Activated CD4-positive, alpha-beta T cell treated with anti-CD3 and anti-CD28 coated beads, Interleukin-2, amount 50 U/mL, for 48 hours (primary cell): Measurements from ENCODE around the gene GABPB1.

Source experiments
- DNase-seq, 2 experiments: peaks; one replicate each; pipeline ENCODE4 v3.0.0-alpha.2; 2020

The GABPB1 gene

DNA sequence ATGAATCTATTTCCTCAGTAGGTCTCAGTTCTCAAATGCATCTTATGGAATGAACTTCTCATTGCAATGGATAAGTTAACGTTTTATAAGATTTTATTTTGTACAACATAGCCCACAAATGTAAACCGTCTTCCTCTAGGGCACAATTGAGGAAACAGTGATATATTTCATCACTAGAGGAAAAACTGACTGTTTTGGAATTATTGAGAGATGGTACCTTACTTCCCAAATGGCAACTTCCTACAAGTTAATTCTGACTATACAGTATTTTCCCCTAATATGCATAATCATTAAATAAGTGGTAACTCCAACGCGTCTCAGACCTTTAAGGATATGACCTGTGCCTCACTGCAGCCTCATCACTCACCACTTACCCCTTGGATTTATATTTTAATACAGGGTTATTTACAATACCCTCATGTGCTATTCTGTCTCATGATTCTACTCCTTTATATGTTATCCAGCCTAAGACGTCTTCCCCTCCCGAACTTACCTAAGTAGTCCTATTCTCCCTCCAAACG is 13.3 kb downstream of the GABPB1 start:
- DNase-seq, result no peak

DNA sequence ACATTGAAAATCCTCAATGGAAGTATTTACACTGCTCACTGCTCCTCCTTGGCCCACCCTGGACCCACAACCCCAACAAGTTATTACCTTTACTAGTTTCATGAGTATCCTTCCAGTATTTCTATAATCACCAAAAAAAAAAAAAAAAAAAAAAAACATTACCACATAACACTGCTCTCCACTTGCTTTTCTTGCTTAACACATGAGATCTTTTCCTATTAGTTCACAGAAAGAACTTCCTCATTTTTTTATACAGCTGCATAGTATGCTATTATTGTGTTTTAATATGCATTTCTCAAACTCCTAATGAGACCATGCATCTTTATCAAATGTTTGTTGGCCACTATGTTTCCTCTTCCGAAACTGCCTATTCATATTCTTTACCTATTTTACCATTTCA is 14.6 kb downstream of the GABPB1 start:
- no peak for DNase-seq

DNA sequence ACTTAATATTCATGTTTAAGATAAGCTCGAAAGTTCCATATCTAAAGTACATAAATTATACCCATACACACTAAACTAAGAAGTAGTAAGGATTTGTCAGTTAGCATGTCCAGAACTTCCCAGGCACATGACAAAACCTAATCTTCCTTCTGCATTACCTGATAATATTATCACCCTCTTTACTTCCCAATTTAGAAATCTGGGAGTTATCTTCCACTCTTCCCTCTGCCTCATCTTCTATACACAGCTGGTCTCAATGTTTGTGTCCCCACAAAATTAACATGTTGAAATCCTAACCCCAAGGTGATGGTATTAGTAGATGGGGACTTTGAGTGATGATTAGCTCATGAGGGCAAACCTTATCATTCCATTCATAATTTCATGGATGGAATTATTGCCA is 15.3 kb downstream of the GABPB1 start:
- no peak for DNase-seq

DNA sequence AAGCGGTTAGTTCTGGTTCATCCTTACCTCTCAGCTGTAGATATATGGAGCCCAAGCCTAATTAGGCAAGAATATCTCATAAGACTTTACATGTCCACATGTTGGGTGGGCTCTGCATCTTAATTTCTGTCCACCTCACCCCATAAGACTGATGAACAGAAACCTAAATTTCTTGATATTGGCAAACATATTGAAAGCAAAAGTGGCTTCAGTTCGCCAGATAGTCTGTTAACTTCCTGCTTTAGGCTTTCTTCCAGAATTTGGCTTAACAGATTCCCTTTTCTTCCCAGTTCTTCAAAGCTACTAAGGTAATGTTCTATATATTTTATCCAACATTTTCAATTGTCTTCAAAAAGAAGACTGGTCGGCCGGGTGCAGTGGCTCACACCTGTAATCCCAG is 19.7 kb downstream of the GABPB1 start:
- DNase-seq, result no peak

DNA sequence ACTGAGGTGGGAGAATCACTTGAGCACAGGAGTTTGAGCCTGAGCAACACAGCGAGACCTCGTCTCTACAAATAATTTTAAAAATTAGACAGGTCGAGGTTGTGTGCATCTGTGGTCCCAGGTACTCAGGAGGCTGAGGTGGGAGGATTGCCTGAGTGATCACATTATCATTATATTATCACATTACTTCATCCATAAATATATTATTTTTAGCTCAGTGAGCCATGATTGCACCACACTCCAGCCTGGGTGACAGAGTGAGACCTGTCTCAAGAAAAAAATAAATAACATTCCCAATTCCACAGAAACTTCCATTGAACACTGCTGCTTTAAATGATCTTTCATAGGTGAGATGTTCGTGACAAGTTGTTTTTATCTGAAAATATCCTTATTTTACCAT is 21.8 kb downstream of the GABPB1 start:
- DNase-seq, result no peak

DNA sequence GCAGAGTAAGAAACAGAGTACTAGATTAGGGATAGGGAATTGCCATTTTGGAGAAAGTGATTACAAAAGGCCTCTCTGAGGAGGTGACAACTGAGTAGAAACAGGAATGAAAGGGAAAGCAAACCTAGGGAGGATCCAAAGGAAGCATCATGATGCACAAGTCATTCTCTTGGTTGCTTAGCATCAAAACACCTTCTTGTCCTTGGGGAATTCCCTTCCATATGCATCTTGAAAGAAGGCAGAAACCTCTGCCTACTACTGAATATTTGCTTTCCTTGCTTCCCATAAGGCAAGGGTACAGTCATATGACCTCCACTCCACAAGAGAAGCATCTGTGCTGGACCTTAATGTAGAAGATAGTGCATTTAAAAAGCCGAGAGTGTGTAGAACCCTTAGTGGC is 24.1 kb downstream of the GABPB1 start:
- DNase-seq, result no peak

DNA sequence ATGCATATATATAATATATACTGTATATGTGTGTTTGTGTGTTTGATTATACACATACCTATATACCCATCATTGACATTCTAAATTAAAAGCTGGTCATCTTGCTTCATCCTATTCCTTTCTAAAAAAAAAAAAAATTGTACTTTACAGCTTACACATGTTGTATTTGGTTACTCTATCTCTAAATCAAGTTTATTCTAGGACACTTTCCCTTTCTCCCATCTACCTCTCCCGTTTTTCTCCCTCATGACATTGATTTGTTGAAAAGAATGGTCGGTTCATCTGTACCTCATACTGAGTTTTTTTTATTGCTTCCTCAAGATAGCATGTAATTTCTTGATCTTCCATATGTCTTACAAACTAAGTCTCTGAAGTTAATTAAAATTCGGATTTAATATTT is 26.9 kb downstream of the GABPB1 start:
- no peak for DNase-seq

DNA sequence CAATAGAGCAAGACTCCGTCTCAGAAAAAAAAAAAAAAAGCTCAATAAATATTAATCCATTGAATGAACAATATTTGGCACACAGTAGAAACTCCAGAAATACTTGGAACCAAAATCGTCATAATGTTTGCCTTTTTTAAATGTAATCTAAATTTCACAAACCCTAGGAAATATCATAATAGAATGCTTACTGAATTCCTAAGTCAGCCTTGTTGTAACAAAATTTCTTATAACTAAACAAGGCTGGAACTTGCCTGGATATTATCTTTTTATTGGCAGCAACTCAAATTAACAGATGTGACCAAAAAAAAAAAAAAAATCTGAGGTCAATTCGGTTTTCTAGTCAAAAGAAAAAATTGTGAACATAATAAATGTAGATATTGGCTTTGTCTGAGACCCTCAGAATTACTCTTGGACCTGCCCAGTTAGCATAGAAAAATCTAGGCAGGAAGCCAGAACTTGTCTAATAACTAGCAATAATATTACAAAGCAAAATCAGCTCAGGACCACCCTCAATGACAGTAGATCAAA is 33.3 kb downstream of the GABPB1 start:
- no peak for DNase-seq

DNA sequence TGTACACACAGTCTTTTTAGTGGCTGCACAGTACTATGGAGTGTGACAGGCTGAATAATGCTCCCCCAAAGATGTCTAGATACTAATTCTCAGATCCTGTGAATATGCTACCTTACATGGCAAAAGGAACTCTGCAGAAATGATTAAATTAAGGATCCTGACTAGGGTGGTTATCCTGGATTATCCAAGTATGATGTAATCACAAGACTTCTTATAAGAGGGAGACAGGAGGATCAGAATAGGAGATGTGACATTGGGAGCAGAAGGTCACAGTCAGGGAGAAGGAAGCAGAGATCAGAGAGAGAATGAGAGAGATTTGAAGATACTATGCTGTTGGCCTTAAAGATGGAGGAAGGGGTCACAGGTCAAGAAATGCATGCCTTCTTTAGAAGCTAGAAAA is 34.5 kb downstream of the GABPB1 start:
- DNase-seq, result no peak

DNA sequence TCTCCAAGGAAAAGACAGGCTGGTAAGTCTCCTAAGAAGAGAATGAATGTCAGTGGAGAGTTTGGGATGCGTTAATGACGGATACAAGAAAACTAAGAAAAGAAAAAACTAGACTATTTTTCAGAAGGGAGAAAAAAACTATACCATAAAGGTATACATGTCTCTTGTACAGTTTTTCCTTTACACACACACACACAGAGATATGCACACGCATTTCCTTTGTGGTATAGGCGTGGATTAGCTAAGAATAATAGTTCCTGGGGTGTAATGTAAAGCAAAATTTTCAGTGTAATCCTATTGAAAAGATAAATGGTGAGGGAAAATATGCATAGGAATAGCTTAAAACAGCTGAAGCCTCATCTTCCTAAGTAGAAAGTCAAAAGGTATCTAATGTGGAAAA is 36.3 kb downstream of the GABPB1 start:
- no peak for DNase-seq

DNA sequence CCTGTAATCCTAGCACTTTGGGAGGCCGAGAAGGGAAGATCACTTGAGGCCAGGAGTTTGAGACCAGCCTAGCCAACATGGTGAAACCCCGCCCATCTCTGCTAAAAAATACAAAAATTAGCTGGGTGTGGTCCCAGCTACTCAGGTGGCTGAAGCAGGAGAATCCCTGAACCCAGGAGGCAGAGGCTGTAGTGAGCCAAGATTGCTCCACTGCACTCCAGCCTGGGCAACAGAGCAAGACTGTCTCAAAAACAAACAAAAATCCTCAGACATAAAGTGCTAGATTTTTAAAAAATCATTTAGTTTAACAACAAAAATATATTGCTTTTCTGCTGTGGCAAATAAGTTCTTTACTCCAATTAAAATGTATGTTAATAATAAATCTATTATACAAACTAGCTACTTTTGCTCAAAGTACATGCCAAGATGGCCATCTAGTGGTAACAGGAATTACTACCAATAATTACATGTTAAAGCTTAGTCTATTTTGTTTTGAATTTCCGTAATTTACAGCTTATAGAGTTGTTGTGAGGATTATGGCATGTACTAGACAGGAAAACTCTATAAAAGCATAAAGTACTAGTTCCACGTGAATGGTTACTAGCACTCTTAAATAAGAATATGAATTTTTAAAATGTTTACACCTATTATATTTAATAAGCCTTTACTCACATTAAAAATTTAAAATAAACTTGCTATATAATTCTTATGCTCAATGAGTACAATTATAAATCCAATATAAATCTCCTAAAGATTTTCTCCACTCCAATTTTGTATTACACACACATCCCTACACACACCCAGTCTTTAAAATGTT is 39.0 kb downstream of the GABPB1 start:
- no peak for DNase-seq

DNA sequence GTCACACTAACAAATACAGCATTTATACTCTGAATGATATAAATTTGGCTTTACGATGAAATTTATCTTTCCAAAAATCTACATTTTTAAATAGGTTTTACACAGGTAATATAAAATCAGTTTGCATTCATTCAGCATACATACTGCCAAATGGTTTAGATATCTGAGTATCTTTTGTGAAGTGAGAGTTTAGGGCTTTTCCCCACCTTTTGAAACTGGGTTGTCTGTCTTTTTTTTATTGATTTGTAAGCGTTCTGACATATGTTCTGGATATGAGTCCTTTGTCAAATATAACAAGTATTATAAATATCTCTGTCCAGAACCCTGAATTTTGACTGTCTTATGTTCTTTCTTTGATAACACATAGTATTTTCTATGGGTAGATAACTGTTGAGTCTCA is 42.4 kb downstream of the GABPB1 start:
- DNase-seq, result no peak

DNA sequence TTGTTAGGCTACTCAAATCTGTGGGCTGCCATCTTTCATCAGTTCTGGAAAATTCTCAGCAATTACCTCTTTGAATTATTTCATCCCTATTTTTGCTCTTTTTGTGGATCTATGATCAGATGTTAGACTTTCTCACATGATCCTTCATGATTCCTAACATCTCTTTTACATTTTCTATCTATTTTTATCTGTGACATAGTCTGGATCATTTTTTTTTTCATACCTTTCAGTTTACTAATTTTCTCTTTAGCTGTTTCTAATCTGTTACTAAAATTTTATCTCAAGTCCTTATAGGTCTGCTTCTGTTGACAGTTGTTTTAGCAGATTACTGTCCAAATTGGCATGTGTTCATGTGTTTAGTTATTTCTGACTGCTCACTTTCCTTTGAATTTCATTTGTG is 47.2 kb downstream of the GABPB1 start:
- DNase-seq, result no peak

DNA sequence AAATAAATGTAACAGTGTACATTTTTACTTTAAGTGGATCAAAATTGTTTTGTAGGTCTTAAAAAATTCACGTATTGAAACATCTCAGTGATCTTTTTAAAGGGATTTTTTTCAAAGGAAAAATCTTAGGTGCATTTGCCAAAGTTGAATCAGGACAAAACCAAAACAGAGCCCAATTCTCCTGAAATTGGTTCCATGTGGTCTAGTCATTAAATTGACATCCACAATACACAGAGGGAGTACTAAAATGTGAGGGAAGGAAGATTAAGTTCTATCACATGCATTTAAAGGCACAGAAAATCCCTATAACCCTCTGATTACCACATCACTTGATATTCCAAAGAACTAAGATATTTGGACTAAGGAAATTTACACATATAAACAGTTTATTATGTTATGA is 50.2 kb downstream of the GABPB1 start:
- DNase-seq, result no peak

DNA sequence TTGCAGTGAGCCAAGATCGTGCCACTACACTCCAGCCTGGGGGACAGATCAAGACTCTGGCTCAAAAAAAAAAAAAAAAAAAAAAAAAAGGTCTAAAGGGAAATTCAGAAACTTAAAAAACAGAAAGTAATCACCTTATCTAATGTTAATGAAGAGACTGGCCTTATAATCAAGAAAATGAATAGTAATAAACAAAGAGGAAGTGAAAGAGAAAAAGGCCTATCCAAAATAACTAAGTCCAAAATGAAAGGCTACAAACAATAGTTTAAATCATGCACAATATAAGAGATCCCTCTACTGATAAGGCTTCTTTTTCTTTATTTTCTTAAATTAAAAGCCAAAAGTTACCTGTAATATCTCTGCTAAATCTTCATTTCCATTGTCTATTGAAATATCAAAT is 52.4 kb downstream of the GABPB1 start:
- DNase-seq, result no peak

DNA sequence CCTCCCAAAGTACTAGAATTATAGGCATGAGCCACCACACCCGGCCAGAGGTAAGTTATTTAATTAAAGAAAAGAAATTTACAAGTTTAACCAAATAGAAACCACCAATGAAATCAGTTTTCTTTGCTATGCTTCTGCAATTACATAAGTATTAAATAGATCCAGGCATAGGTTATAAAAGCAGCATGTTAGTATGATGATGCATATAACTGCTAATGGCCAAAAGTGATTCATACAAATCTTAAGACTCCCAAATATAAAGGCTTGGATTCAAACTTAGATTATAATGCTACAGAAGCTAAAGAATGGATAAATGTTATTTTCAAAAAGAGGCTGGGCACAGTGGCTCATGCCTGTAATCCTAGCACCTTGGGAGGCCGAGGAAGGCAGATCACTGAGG is 56.7 kb downstream of the GABPB1 start:
- no peak for DNase-seq

DNA sequence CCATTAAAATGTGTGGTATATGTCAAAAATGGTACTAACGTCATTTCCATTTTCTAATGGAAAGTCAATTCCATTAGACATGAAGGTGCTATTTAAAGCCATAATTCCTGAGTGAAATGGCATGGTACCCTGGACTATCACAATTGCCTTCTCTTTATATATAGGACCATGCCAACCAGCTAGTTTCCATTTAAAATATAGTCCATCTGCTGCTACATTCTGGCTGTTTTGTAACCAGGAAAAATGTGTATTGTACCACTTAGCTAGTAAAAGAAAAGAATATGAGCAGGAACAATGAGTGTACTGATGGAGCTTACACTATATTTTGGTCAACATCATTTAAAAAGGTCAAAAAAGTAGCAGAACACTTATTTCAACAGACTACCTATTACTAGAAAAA is 59.0 kb downstream of the GABPB1 start:
- DNase-seq, result no peak

DNA sequence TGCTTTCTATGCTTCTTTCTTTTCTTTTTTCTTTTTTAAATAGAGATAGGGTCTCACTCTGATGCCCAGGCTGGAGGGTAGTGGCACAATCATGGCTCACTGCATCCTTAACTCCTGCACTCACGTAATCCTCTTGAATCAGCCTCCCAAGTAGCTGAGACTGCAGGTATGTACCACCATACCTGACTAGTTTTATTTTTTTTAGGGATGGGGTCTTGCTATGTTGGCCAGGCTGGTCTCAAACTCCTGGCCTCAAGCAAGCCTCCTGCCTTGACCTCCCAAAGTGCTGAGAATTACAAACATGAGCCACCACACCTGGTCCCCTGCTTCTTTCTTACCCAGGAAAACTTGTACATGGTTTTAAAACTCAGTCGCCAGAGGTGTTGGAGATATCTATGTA is 65.2 kb downstream of the GABPB1 start:
- no peak for DNase-seq

DNA sequence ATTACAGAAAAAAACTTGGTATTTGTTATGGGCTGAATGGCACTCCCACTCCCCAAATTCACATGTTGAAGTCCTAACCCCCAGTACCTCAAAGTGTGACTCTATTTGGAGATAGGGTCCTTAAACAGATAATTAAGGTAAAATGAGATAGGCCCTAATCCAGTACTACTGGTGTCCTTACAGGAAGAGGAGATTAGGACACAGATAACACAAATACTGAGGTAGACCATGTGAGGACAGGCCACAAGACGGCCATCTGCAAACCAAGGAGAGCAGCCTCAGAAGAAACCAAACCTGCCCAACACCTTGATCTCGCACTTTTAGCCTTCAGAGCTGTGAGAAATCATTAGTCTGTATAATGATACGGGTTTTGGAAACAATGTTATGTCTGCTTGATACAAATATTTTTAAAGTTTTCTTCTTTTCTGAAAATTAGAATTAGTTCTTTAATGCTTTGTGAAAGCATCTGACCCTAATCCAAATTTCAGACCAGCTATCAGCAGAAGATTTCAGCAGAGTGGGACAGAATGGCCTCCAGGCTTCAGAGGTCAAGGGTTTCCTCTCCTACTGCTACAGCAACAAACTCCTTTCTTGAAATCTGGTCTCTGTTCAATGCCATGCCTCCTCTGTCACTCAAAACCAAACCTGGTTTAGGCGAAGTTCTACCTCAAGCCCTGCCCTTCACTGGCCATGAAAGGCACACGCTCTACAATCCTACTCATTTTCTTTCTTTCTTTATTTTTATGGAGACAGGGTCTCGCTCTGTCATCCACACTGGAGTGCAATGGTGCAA is 67.5 kb downstream of the GABPB1 start:
- no peak for DNase-seq

DNA sequence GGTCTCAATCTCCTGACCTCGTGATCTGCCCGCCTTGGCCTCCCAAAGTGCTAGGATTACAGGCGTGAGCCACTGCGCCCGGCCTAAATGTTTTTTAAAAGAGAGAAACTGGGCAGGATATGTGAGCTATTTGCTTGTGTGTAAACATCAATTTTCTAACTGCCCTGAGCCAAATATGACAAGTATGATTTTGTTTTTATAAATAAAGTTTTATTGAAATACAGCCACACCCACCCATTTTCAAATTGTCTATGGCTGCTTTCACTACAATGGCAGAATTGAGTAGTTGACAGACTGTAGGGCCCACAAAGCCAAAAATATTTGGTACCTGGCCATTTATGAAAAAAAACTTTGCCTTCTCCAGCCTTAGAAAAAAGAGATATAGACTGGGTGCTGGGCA is 73.6 kb downstream of the GABPB1 start:
- DNase-seq, result no peak

DNA sequence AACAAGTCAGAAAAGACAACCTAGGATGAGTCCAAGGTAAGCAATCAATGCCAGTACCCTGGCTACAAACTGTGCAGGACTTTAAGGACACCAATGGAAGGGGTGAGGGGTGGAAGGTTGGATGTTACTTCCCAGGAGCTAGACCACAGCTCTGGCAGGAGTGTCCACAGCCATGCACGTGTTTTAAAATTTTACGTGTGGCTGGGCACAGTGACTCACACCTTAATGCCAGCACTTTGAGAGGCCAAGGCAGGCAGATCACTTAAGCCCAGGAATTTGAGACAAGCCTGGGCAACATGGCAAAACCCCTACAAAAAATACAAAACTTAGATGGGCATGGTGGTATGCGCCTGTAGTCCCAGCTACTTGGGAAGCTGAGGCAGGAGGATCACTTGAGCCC is 74.7 kb downstream of the GABPB1 start:
- DNase-seq, result no peak

DNA sequence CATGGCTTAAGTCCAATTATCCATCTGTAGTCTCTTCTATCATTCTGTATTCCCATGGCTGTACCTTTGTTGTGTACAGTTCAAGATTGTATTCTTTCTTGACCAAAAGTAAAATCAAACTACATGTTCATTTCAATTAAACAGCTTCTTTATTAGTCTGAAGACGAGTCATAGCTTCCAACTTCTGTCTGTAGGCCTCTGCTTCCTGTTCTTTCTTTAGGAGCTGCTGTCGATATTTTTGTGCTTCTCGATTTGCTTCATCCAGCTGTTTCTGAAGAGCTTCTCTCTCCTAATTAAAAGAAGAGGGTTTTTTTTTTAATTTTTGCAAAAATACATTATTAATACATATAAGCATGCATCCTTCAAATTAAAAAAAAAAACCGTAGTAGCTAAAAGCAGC is 76.5 kb downstream of the GABPB1 start:
- no peak for DNase-seq

DNA sequence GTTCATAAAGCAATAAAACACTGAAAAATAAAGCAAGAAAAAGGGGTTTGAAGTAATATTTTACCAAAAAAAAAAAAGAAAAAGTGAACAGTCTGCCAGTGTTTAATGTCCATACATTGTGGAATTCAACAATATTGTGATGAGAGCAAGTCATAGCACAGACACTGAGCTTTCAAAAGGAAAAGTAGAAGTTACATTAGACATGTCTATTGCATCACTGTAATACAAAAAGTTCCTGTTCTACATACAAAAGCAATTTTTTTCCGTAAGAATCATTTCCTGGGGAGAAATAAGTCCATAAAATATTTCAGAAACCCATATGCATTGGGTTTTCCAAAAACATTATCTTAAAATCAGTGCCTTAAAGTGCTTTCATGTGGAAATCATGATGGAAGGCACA is 77.6 kb downstream of the GABPB1 start:
- no peak for DNase-seq

DNA sequence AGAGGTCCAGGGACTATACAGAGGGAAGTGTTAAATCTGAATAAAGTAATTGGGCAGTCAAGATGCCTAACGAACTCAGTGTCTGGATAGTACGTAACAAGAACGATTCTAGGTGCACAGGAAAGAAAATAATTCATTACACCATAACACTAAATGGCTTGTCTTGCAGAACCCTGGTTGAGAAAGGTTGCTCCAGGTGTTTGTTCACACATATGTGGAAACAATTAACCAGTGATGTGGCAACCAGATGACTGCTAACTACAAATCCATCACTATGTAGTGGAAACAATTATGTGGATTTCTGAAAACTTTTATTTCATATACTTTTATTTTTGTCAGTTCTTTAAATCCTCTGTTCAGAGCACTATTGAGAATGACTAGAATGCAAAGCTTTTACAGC is 79.1 kb downstream of the GABPB1 start:
- no peak for DNase-seq
